Progenitor cell of endocrine pancreas (in vitro differentiated cells): ENCODE data around the gene COL9A3. TPM values are rescaled to one million over a fixed set of nuclear protein-coding genes. Genes with fewer than 3 reads are reported as not detected.

Source experiments
- DNase-seq: peaks from one replicate; pipeline ENCODE4 v3.0.0; 2021; ENCODE audit warnings: low spot score; ENCODE audit not compliant: unreplicated experiment
- H3K27ac Mint-ChIP-seq: 2 replicates; pipeline ENCODE4 v1.8.0; 2021; ENCODE audit warnings: mild to moderate bottlenecking, moderate library complexity, mixed read lengths
- H3K27me3 Mint-ChIP-seq: 2 replicates; pipeline ENCODE4 v1.8.0; 2021; ENCODE audit warnings: mixed read lengths
- H3K36me3 Mint-ChIP-seq: 2 replicates; pipeline ENCODE4 v1.8.0; 2022; ENCODE audit warnings: mixed read lengths; ENCODE audit not compliant: insufficient read depth
- H3K4me1 Mint-ChIP-seq: 2 replicates; pipeline ENCODE4 v1.8.0; 2021; ENCODE audit warnings: low read depth, mixed read lengths
- H3K4me3 Mint-ChIP-seq: 2 replicates; pipeline ENCODE4 v1.8.0; 2021; ENCODE audit warnings: low read depth, mild to moderate bottlenecking, moderate library complexity, mixed read lengths
- H3K9me3 Mint-ChIP-seq: 2 replicates; pipeline ENCODE4 v1.8.0; 2021; ENCODE audit warnings: low read depth, mixed read lengths
- CTCF ChIP-seq: fragments of 200-600 bp; sonication (generic); IDR thresholded peaks from one replicate; pipeline ENCODE4 v1.5.0; 2021; ENCODE audit warnings: antibody characterized with exemption, mild to moderate bottlenecking; ENCODE audit not compliant: unreplicated experiment
- total RNA-seq: library from RNA; stranded (reverse); gene quantifications from 2 replicates; pipeline ENCODE4 v1.2.1, GENCODE V29; 2021

Gene COL9A3
- total RNA-seq, 1 donor from 2014 or later, result 81.5 TPM

- TF ChIP-seq CTCF, result no peak
- Mint-ChIP-seq H3K4me3 (no peak overlapping the region), H3K27ac (no peak overlapping the region)
These were observed 15.4 kb upstream of the COL9A3 start for GRCh38 chr20:62801284-62802010.

GRCh38 chr20:62802026-62802712 lies 14.7 kb upstream of the COL9A3 start:
- Mint-ChIP-seq H3K4me1 (peaks cover 7% of the 10 kb centered on the region), H3K27me3 (peaks cover 11% of the 10 kb centered on the region), H3K36me3 (peaks cover 16% of the 10 kb centered on the region), H3K27ac (no peak overlapping the region), H3K9me3 (no peaks in the 10 kb centered on the region), H3K4me3 (no peak overlapping the region)
- no peak for TF ChIP-seq CTCF
- DNase-seq, result no peak

More at GRCh38 chr20:62801284-62802010, 15.4 kb upstream of the COL9A3 start:
- peaks cover 11% of the 10 kb centered on the region for H3K27me3 Mint-ChIP-seq
- no peaks in the 10 kb centered on the region for H3K9me3 Mint-ChIP-seq
- DNase-seq, result no peak
- H3K4me1 Mint-ChIP-seq, result peaks cover 7% of the 10 kb centered on the region
- H3K36me3 Mint-ChIP-seq, result peaks cover 16% of the 10 kb centered on the region

- H3K4me3 Mint-ChIP-seq, result peak overlapping the region; percentile 85
These were observed 12.7 kb upstream of the COL9A3 start for GRCh38 chr20:62804021-62804626.

GRCh38 chr20:62804627-62805154 lies 12.2 kb upstream of the COL9A3 start, which contains the start of gene OGFR:
TSS of gene OGFR (plus strand) at chr20:62804835. CDS start at chr20:62804860, 25 bp downstream.
- peaks cover 9% of the 10 kb centered on the region for H3K36me3 Mint-ChIP-seq
- peaks cover 5% of the 10 kb centered on the region for H3K4me1 Mint-ChIP-seq
- H3K27ac Mint-ChIP-seq, result peak within 1 kb of the TSS; percentile 86
- no peaks in the 10 kb centered on the region for H3K9me3 Mint-ChIP-seq
- peaks cover 11% of the 10 kb centered on the region for H3K27me3 Mint-ChIP-seq
- H3K4me3 Mint-ChIP-seq, result peak within 1 kb of the TSS; percentile 85
- no peak for DNase-seq
- TF ChIP-seq CTCF, result no peak

More at GRCh38 chr20:62804021-62804626, 12.7 kb upstream of the COL9A3 start:
- no peak for TF ChIP-seq CTCF
- Mint-ChIP-seq H3K4me1 (peaks cover 5% of the 10 kb centered on the region), H3K27ac (peak overlapping the region; percentile 86), H3K9me3 (no peaks in the 10 kb centered on the region), H3K27me3 (peaks cover 11% of the 10 kb centered on the region), H3K36me3 (peaks cover 12% of the 10 kb centered on the region)
- DNase-seq, result no peak

DNA sequence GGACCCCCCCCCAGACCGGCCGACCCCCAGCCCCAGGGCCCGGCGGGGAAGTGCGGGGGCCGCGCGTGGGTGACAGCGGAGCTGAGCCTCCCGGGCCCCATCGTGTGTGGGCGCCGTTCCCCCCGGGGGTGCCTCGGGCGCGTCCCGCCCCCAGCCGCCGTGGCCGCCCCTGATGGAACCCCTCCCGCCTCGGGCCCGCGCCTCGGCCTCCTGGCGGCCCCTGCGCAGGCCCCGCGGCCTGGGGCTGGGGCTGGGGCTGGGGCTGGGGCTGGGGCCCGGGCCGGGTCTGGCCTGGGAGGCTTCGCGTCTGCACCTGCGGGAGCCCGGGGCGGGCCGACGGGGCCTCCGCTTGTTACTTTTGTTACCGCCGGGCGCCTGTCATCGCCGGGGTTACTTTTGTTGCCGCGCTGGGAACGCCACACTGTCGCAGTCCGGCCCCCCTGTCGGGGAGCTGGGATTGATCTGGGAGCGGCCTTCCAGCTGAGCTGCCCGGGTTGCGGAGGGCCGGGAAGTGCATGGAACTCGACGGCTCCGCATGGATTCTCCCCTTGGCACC lies 11.6 kb upstream of the COL9A3 start:
- Mint-ChIP-seq H3K36me3 (peaks cover 6% of the 10 kb centered on the region), H3K27me3 (peaks cover 11% of the 10 kb centered on the region), H3K27ac (peak overlapping the region; percentile 73), H3K4me1 (peaks cover 5% of the 10 kb centered on the region), H3K4me3 (peak overlapping the region; percentile 74), H3K9me3 (no peaks in the 10 kb centered on the region)
- DNase-seq, result no peak
- TF ChIP-seq CTCF, result no peak
